A549 (cell line): ENCODE measurements around the gene UMAD1. TPM values are rescaled to one million over a fixed set of nuclear protein-coding genes. Genes with fewer than 3 reads are reported as not detected.

Experiments
- ATAC-seq, 2 experiments: fragments of 200-7000 bp in 1 of 2; fragments of >200 bp in 1 of 2; cut with Nextera tagmentation in 1 of 2; cut with Tn5 transposase in 1 of 2; 3 replicates each; pipeline versions ENCODE4 v1.8.0 to v1.9.1; 2018 to 2020; ENCODE audit warnings: mild to moderate bottlenecking in 1 of 2, moderate library complexity in 1 of 2
- CTCF ChIA-PET: fragments of 300-600 bp; sonication (Branson Sonifier 250); formaldehyde crosslinking; extraction: SDS; loops from one replicate; lab custom pipeline; 2021; ENCODE audit warnings: antibody characterized with exemption, inconsistent platforms; lab: Yijun Ruan, JAX
- POLR2A ChIA-PET: fragments of 350-600 bp; formaldehyde crosslinking; extraction: SDS; loops from one replicate; lab custom pipeline; 2021; ENCODE audit warnings: antibody characterized with exemption, inconsistent platforms; lab: Yijun Ruan, JAX
- DNase-seq, 2 experiments: peaks; one replicate each; pipeline versions ENCODE4 v3.0.0 to v3.0.0-alpha.2; 2011 to 2016; ENCODE audit warnings: low read depth in 1 of 2, low spot score in 1 of 2
- FAIRE-seq: peaks from 2 replicates; lab custom pipeline; 2011; peaks lifted over from hg19 to GRCh38; lab: Jason Lieb, UNC
- H3K27ac ChIP-seq, 2 experiments: fragments of >200 bp; sonication (Bioruptor Twin); formaldehyde crosslinking; 3 replicates each; pipeline ENCODE4 v1.5.1; 2016 to 2017
- H3K4me1 ChIP-seq: fragments of >200 bp; sonication (Bioruptor Twin); formaldehyde crosslinking; 3 replicates; pipeline ENCODE4 v1.6.1; 2016
- H3K4me2 ChIP-seq: fragments of >200 bp; sonication (Bioruptor Twin); formaldehyde crosslinking; 3 replicates; pipeline ENCODE4 v1.6.1; 2016
- H3K4me3 ChIP-seq: fragments of >200 bp; sonication (Bioruptor Twin); formaldehyde crosslinking; 3 replicates; pipeline ENCODE4 v1.5.1; 2016
- H3K9me3 ChIP-seq: fragments of >200 bp; sonication (Bioruptor Twin); formaldehyde crosslinking; 3 replicates; pipeline ENCODE4 v1.6.1; 2016
- CBX2 ChIP-seq: fragments of 200-600 bp; sonication (generic); IDR thresholded peaks from 2 replicates; pipeline ENCODE4 v1.6.1; 2016; ENCODE audit warnings: low read depth, mild to moderate bottlenecking, borderline replicate concordance
- CBX8 ChIP-seq: fragments of 200-600 bp; sonication (generic); IDR thresholded peaks from 2 replicates; pipeline ENCODE4 v1.6.1; 2016
- CEBPB ChIP-seq, 2 experiments: fragments of >200 bp in 1 of 2; sonication (Bioruptor Twin) in 1 of 2; formaldehyde crosslinking in 1 of 2; IDR thresholded peaks; 2 replicates each; pipeline ENCODE4 v1.6.1; 2012 to 2016
- EHF ChIP-seq: fragments of 250-450 bp; sonication (Bioruptor Pico); IDR thresholded peaks from 2 replicates; pipeline ENCODE4 v1.5.0; 2020; ENCODE audit warnings: mild to moderate bottlenecking
- FOSL2 ChIP-seq, 2 experiments: fragments of 450-650 bp in 1 of 2; fragments of >200 bp in 1 of 2; sonication (Bioruptor Twin) in 1 of 2; formaldehyde crosslinking; IDR thresholded peaks; 2 replicates each; pipeline versions ENCODE4 v1.5.0 to v1.6.1; 2016 to 2020; ENCODE audit warnings: mild to moderate bottlenecking in 1 of 2, moderate library complexity in 1 of 2
- HDAC2 ChIP-seq: fragments of 200-600 bp; sonication (generic); IDR thresholded peaks from 2 replicates; pipeline ENCODE4 v1.6.1; 2016
- HOXB5 ChIP-seq: fragments of 250-450 bp; sonication (Bioruptor Pico); IDR thresholded peaks from 2 replicates; pipeline ENCODE4 v1.5.0; 2020; ENCODE audit warnings: mild to moderate bottlenecking, moderate library complexity
- JUNB ChIP-seq: fragments of >200 bp; sonication (Bioruptor Twin); formaldehyde crosslinking; IDR thresholded peaks from 2 replicates; pipeline ENCODE4 v1.6.1; 2016
- KDM1A ChIP-seq: fragments of 200-600 bp; sonication (generic); IDR thresholded peaks from 2 replicates; pipeline ENCODE4 v1.6.1; 2016; ENCODE audit warnings: low read depth, mild to moderate bottlenecking
- POLR2A ChIP-seq: IDR thresholded peaks from 2 replicates; pipeline ENCODE4 v1.6.1; 2012; ENCODE audit warnings: mild to moderate bottlenecking, low read length
- RARB ChIP-seq: fragments of 250-450 bp; sonication (Bioruptor Pico); IDR thresholded peaks from 2 replicates; pipeline ENCODE4 v1.8.0; 2021; ENCODE audit warnings: mild to moderate bottlenecking, moderate library complexity
- RCOR1 ChIP-seq: fragments of 150-350 bp; IDR thresholded peaks from 2 replicates; pipeline ENCODE4 v1.6.1; 2014; ENCODE audit warnings: antibody characterized with exemption, low read length, low read depth
- RNF2 ChIP-seq: fragments of 200-600 bp; sonication (generic); IDR thresholded peaks from 2 replicates; pipeline ENCODE4 v1.6.1; 2016; ENCODE audit warnings: low read depth, mild to moderate bottlenecking, antibody characterized with exemption, moderate library complexity, borderline replicate concordance
- TP53 ChIP-seq: fragments of 250-450 bp; sonication (Bioruptor Pico); IDR thresholded peaks from 2 replicates; pipeline ENCODE4 v1.5.0; 2021; ENCODE audit warnings: mild to moderate bottlenecking, moderate library complexity
- ZFP36 ChIP-seq: fragments of 450-650 bp; IDR thresholded peaks from 2 replicates; pipeline ENCODE4 v1.6.1; 2014; ENCODE audit warnings: borderline replicate concordance; ENCODE audit not compliant: partially characterized antibody
- ZNF302 ChIP-seq: fragments of 250-450 bp; sonication (Bioruptor Pico); IDR thresholded peaks from 2 replicates; pipeline ENCODE4 v1.9.0; 2021; ENCODE audit warnings: inconsistent platforms, mild to moderate bottlenecking, moderate library complexity
- WGBS: methylation state at CpG from one replicate; pipeline ENCODE4 v1.1.6; 2017; ENCODE audit errors: missing lambda C conversion rate; 5-methylcytosine and 5-hydroxymethylcytosine counted together
- polyA plus RNA-seq, 4 experiments: library from polyadenylated mRNA; depleted of rRNA in 3 of 4; stranded (reverse); fragments of >200 nt; fragmentation: RNase III in 1 of 4; extraction: RNeasy Plus Mini Kit Qiagen cat#74134 plus additional on column Dnase treatment in 1 of 4; gene quantifications; 2 replicates in 3 of 4; 3 replicates in 1 of 4; pipeline ENCODE4 v1.2.3, GENCODE V29; 2011 to 2017
- small RNA-seq, 6 experiments: library from RNA; depleted of rRNA; stranded (forward); fragments of <200 nt; gene quantifications; one replicate each; pipeline ENCODE3, GENCODE V24; 2012

Gene UMAD1
- polyA plus RNA-seq, 2 of the 4 experiments (the other 2 are of a cell fraction) = 21.4 to 46.4 TPM

DNA sequence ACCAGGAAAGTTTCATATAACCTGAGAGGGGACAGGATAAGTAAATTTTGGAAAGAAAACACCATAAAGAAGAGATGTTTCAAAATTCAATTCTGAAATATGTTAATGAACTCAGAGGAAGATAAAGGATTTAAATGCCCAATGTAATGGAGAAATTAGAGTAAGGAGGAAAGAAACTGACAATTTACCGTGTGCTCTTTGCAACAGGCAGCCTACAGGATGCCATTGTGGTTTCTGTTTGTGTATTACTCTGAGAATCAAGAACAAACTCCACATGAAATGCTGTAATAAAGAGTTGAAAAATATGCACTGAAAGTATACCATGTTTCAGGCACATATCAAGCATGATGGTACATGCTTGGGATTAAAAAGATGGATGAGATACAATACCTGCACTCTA lies 283.3 kb downstream of the UMAD1 start:
- no peak overlapping the region for H3K4me3 ChIP-seq
- WGBS = 55% methylated on average over 1 of the region's 1 CpG
- H3K9me3 ChIP-seq = no peaks in the 10 kb centered on the region
- FAIRE-seq = no peak
- no peaks in the 10 kb centered on the region for H3K4me1 ChIP-seq
- TF ChIP-seq CEBPB (IDR thresholded peaks at IDR 0.05) (no peak), CBX2 (no peak), RNF2 (no peak), FOSL2 (IDR thresholded peaks at IDR 0.05) (no peak), FOSL2 (CRISPR knock-in tag; IDR thresholded peaks at IDR 0.05) (no peak), CBX8 (no peak), JUNB (no peak), RCOR1 (no peak), RARB (CRISPR knock-in tag) (no peak), ZNF302 (CRISPR knock-in tag) (no peak)
- TF ChIP-seq, all 56 proteins: peak for 0
- ChIA-PET CTCF (no interaction called here), POLR2A (no interaction called here)
- Histone ChIP-seq H3K27ac (no peak overlapping the region), H3K4me2 (no peak overlapping the region)
- DNase-seq = no peak
- no peak for ATAC-seq

DNA sequence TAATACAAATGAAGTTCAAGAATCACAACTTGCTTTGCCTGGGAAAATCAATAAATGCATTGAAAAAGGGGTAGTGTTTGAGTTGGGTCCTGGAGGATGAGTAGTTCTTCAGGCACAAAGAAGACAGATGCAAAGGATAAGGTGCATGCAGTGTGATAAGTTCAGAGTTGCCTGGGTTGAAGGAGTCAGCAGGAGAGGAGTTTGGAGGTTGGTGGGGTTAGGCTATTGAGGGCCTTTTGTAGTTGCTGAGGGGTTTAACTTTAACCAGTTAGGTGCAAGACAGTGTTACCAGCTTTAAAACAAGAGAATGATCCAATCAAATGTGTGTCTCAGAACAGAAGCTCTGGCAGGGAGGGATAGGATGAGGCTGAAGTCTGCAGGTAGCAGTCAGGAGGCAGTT lies 283.8 kb downstream of the UMAD1 start:
- POLR2A ChIA-PET = no interaction called here
- ATAC-seq (no peak), DNase-seq (no peak), FAIRE-seq (no peak)
- TF ChIP-seq KDM1A = no peak
- TF ChIP-seq ZFP36 = no peak
- TF ChIP-seq TP53 (CRISPR knock-in tag) = no peak
- no peak for TF ChIP-seq EHF (CRISPR knock-in tag)
- TF ChIP-seq HDAC2 = no peak
- no peak for TF ChIP-seq POLR2A
- TF ChIP-seq HOXB5 (CRISPR knock-in tag) = no peak
- TF ChIP-seq CBX8 = no peak
- H3K4me3 ChIP-seq = no peak overlapping the region
- H3K4me2 ChIP-seq = no peak overlapping the region
- CTCF ChIA-PET = no interaction called here
- H3K27ac ChIP-seq = no peak overlapping the region
- H3K4me1 ChIP-seq = no peaks in the 10 kb centered on the region
- no peaks in the 10 kb centered on the region for H3K9me3 ChIP-seq

Small RNAs within 50 kb of the gene (small RNA-seq; reads per million reads assigned to genes)
- gene RNU6-534P = 0 reads per million in 6 experiments

Other genes starting within 250 kb of the UMAD1 start
- gene COL28A1, start 104.9 kb upstream of the UMAD1 start, polyA plus RNA-seq (2011; rRNA removed) = 0.08 and 0.13 TPM in 2 replicates
- gene COL28A1, start 104.9 kb upstream of the UMAD1 start, polyA plus RNA-seq (2017; fragmentation: RNase III; extraction: RNeasy Plus Mini Kit Qiagen cat#74134 plus additional on column Dnase treatment) = 0.14 to 0.22 TPM (median 0.17 TPM) in 3 replicates
- 45.4 and 49.1 TPM in 2 replicates for gene MIOS, start 73.9 kb upstream of the UMAD1 start, polyA plus RNA-seq (2011; rRNA removed)
- 19.1 to 21.3 TPM (median 20.3 TPM) in 3 replicates for gene MIOS, start 73.9 kb upstream of the UMAD1 start, polyA plus RNA-seq (2017; fragmentation: RNase III; extraction: RNeasy Plus Mini Kit Qiagen cat#74134 plus additional on column Dnase treatment)
- gene RPA3, start 77.9 kb downstream of the UMAD1 start, polyA plus RNA-seq (2011; rRNA removed) = 103 and 129 TPM in 2 replicates
- gene RPA3, start 77.9 kb downstream of the UMAD1 start, polyA plus RNA-seq (2017; fragmentation: RNase III; extraction: RNeasy Plus Mini Kit Qiagen cat#74134 plus additional on column Dnase treatment) = 95.1 to 101 TPM (median 97.2 TPM) in 3 replicates